CD14-positive monocyte (primary cell): Measurements from ENCODE around the gene TEC. TPM values are rescaled to one million over a fixed set of nuclear protein-coding genes. Genes with fewer than 3 reads are reported as not detected.

Experiments used
- DNase-seq, 3 donors: peaks; one replicate each; pipeline ENCODE4 v3.0.0-alpha.2; 2011 to 2022
- H2AFZ ChIP-seq: 2 replicates; pipeline ENCODE4 v1.6.0; 2012; ENCODE audit warnings: mild to moderate bottlenecking, low read depth, low read length, inconsistent platforms; ENCODE audit not compliant: insufficient read depth, poor library complexity, severe bottlenecking
- H3K27ac ChIP-seq, 2 donors: 1 replicate in 1 of 2; 2 replicates in 1 of 2; pipeline ENCODE4 v1.5.1; 2012 to 2013; ENCODE audit warnings: low read length in 2 of 2, control low read depth in 1 of 2, inconsistent platforms in 1 of 2, low read depth in 1 of 2, mild to moderate bottlenecking in 1 of 2
- H3K27me3 ChIP-seq, 2 donors: one replicate each; pipeline versions ENCODE4 v1.6.0 to v1.6.1; 2011 to 2013; ENCODE audit warnings: low read length in 2 of 2; ENCODE audit not compliant: control insufficient read depth in 2 of 2, insufficient read depth in 2 of 2
- H3K36me3 ChIP-seq, 2 donors: replicated peaks in 1 of 2; 1 replicate in 1 of 2; 2 replicates in 1 of 2; pipeline versions ENCODE4 v1.5.1 to v1.6.1; 2012 to 2013; ENCODE audit warnings: low read length in 2 of 2, control low read depth in 1 of 2, inconsistent platforms in 1 of 2, mild to moderate bottlenecking in 1 of 2; ENCODE audit not compliant: insufficient read depth in 2 of 2, control insufficient read depth in 1 of 2
- H3K4me1 ChIP-seq, 2 donors: 1 replicate in 1 of 2; 2 replicates in 1 of 2; pipeline versions ENCODE4 v1.5.1 to v1.6.1; 2012 to 2013; ENCODE audit warnings: low read length in 2 of 2, control low read depth in 1 of 2, inconsistent platforms in 1 of 2, mild to moderate bottlenecking in 1 of 2, moderate library complexity in 1 of 2; ENCODE audit not compliant: insufficient read depth in 2 of 2, control insufficient read depth in 1 of 2
- H3K4me2 ChIP-seq: replicated peaks from 2 replicates; pipeline ENCODE3; 2012; ENCODE audit warnings: low read length, moderate library complexity, mild to moderate bottlenecking; ENCODE audit not compliant: poor library complexity, severe bottlenecking; ENCODE audit errors: extremely low read depth
- H3K4me3 ChIP-seq, 3 experiments: fragments of 200-600 bp in 1 of 3; sonication (generic) in 1 of 3; replicated peaks in 1 of 3; 1 replicate in 2 of 3; 2 replicates in 1 of 3; pipeline ENCODE4 v1.5.1; 2011 to 2013; ENCODE audit warnings: low read length in 3 of 3, mild to moderate bottlenecking in 3 of 3, control low read depth in 2 of 3, low read depth in 2 of 3, inconsistent platforms in 1 of 3, moderate library complexity in 1 of 3
- H3K79me2 ChIP-seq: 2 replicates; pipeline ENCODE4 v1.6.0; 2012; ENCODE audit warnings: mild to moderate bottlenecking, control low read depth, inconsistent platforms, low read length, moderate library complexity; ENCODE audit not compliant: insufficient read depth
- H3K9ac ChIP-seq: 2 replicates; pipeline ENCODE4 v1.6.0; 2017; ENCODE audit warnings: low read length, mild to moderate bottlenecking; ENCODE audit not compliant: insufficient read depth, poor library complexity, severe bottlenecking
- H3K9me3 ChIP-seq, 2 donors: replicated peaks in 1 of 2; 1 replicate in 1 of 2; 2 replicates in 1 of 2; pipeline versions ENCODE4 v1.5.1 to v1.6.1; 2012 to 2013; ENCODE audit warnings: low read length in 2 of 2, control low read depth in 1 of 2; ENCODE audit not compliant: control insufficient read depth in 1 of 2, insufficient read depth in 1 of 2
- H4K20me1 ChIP-seq: 2 replicates; pipeline ENCODE4 v1.6.0; 2012; ENCODE audit warnings: mild to moderate bottlenecking, low read length, control low read depth, moderate library complexity; ENCODE audit not compliant: insufficient read depth
- H3K27ac Mint-ChIP-seq, 7 donors: one replicate each; pipeline ENCODE4 v1.8.0; 2020; ENCODE audit warnings: mild to moderate bottlenecking in 7 of 7, mixed read lengths in 7 of 7, moderate library complexity in 6 of 7, inconsistent platforms in 2 of 7
- H3K27me3 Mint-ChIP-seq, 3 donors: one replicate each; pipeline ENCODE4 v1.8.0; 2021 to 2022; ENCODE audit warnings: low read depth in 3 of 3, mild to moderate bottlenecking in 3 of 3, mixed read lengths in 3 of 3, moderate library complexity in 3 of 3, inconsistent platforms in 1 of 3
- H3K36me3 Mint-ChIP-seq, 2 donors: one replicate each; pipeline ENCODE4 v1.8.0; 2020; ENCODE audit warnings: mixed read lengths in 2 of 2, inconsistent platforms in 1 of 2, mild to moderate bottlenecking in 1 of 2
- H3K4me1 Mint-ChIP-seq: one replicate; pipeline ENCODE4 v1.8.0; 2020; ENCODE audit warnings: mild to moderate bottlenecking, mixed read lengths
- H3K4me3 Mint-ChIP-seq, 2 donors: one replicate each; pipeline ENCODE4 v1.8.0; 2020; ENCODE audit warnings: mild to moderate bottlenecking in 2 of 2, mixed read lengths in 2 of 2, moderate library complexity in 1 of 2
- H3K9me3 Mint-ChIP-seq, 7 donors: one replicate each; pipeline ENCODE4 v1.8.0; 2020 to 2022; ENCODE audit warnings: mixed read lengths in 7 of 7, mild to moderate bottlenecking in 6 of 7, moderate library complexity in 6 of 7, inconsistent platforms in 2 of 7
- CTCF ChIP-seq: fragments of 200-600 bp; IDR thresholded peaks from one replicate; pipeline ENCODE4 v1.8.0; 2022; ENCODE audit warnings: antibody characterized with exemption, mild to moderate bottlenecking
- WGBS: methylation state at CpG from one replicate; pipeline ENCODE4 v1.1.5; 2013; ENCODE audit warnings: missing lambda C conversion rate; ENCODE audit not compliant: insufficient coverage; 5-methylcytosine and 5-hydroxymethylcytosine counted together
- intact Hi-C, 2 donors: fragments of 100-400 bp; cut with micrococcal nuclease; formaldehyde crosslinking; loops; one replicate each; pipeline versions ENCODE4 v1.15.0 to v1.15.1; 2023
- polyA plus RNA-seq, 3 donors: library from polyadenylated mRNA; depleted of rRNA in 1 of 3; unstranded in 2 of 3; stranded (reverse) in 1 of 3; fragments of 300-500 nt in 2 of 3; fragments of >200 nt in 1 of 3; fragmentation: Illumina TruSeq in 2 of 3; gene quantifications; 1 replicate in 2 of 3; 2 replicates in 1 of 3; pipeline ENCODE4 v1.2.3, GENCODE V29; 2012 to 2021

Gene TEC
- polyA plus RNA-seq, 3 donors = 0.30 to 2.5 (median 0.73) TPM

GRCh38 chr4:48189731-48190130 is 79.9 kb downstream of the TEC start:
- Histone ChIP-seq H3K79me2 (peaks cover 7% of the 10 kb centered on the region), H3K4me1 (peaks cover 12 to 28% of the 10 kb centered on the region in 2 donors), H2AFZ (no peak overlapping the region), H3K9ac (no peak overlapping the region), H3K9me3 (no peaks in the 10 kb centered on the region), H3K36me3 (no peaks in the 10 kb centered on the region), H3K27ac (no peak overlapping the region), H3K4me3 (no peak overlapping the region), H3K27me3 (no peaks in the 10 kb centered on the region), H4K20me1 (no peaks in the 10 kb centered on the region), H3K4me2 (no peak overlapping the region)
- Mint-ChIP-seq H3K4me3 (no peak overlapping the region), H3K9me3 (peaks cover 0 to 3% (median 0%) of the 10 kb centered on the region in 7 donors), H3K36me3 (peaks cover 2 to 5% of the 10 kb centered on the region in 2 donors), H3K27me3 (peaks cover 0 to 3% (median 0%) of the 10 kb centered on the region in 3 donors), H3K27ac (no peak overlapping the region), H3K4me1 (peaks cover 22% of the 10 kb centered on the region)
- no CpG with 5 or more reads among the region's 2 CpGs for WGBS
- no peak for DNase-seq
- no peak for TF ChIP-seq CTCF
- intact Hi-C loops = no loop called here

GRCh38 chr4:48188390-48188789 is 81.2 kb downstream of the TEC start:
- H3K4me1 Mint-ChIP-seq = peaks cover 15% of the 10 kb centered on the region
- H3K27ac Mint-ChIP-seq = peak overlapping the region in 1 of 7 donors; percentile 2
- no CpG with 5 or more reads among the region's 2 CpGs for WGBS
- no peak overlapping the region for H3K4me2 ChIP-seq
- peaks cover 2 to 6% of the 10 kb centered on the region in 2 donors for H3K36me3 Mint-ChIP-seq
- H3K27me3 ChIP-seq = no peaks in the 10 kb centered on the region
- no peaks in the 10 kb centered on the region for H4K20me1 ChIP-seq
- no peak overlapping the region for H3K4me3 Mint-ChIP-seq
- H3K27ac ChIP-seq = no peak overlapping the region
- no peak overlapping the region for H3K9ac ChIP-seq
- peaks cover 0 to 3% (median 3%) of the 10 kb centered on the region in 3 donors for H3K27me3 Mint-ChIP-seq
- TF ChIP-seq CTCF = no peak
- H3K9me3 Mint-ChIP-seq = peaks cover 0 to 3% (median 0%) of the 10 kb centered on the region in 7 donors
- H3K4me1 ChIP-seq = peaks cover 7 to 17% of the 10 kb centered on the region in 2 donors
- intact Hi-C loops = no loop called here
- peaks cover 10% of the 10 kb centered on the region for H3K79me2 ChIP-seq
- no peak overlapping the region for H3K4me3 ChIP-seq
- H3K9me3 ChIP-seq = no peaks in the 10 kb centered on the region
- no peaks in the 10 kb centered on the region for H3K36me3 ChIP-seq
- DNase-seq = no peak
- H2AFZ ChIP-seq = no peak overlapping the region
